ENCODE results near the gene BRD1.

GRCh38 chr22:49856343-49856742 lies 28.7 kb upstream of the BRD1 start:
- TF ChIP-seq CTCF (conservative IDR thresholded peaks at IDR 0.05 in 1 of 2, IDR thresholded peaks at IDR 0.05 in 1 of 2; ENCODE audit: extremely low read depth in 1 of 2, insufficient read depth in 1 of 2, low read depth in 1 of 2, low read length in 2 of 2) (no peak), EZH2 (IDR thresholded peaks at IDR 0.05; ENCODE audit: borderline replicate concordance, low read length) (no peak)
